Measurements from ENCODE around the gene SH3RF3.

The SH3RF3 gene

DNA sequence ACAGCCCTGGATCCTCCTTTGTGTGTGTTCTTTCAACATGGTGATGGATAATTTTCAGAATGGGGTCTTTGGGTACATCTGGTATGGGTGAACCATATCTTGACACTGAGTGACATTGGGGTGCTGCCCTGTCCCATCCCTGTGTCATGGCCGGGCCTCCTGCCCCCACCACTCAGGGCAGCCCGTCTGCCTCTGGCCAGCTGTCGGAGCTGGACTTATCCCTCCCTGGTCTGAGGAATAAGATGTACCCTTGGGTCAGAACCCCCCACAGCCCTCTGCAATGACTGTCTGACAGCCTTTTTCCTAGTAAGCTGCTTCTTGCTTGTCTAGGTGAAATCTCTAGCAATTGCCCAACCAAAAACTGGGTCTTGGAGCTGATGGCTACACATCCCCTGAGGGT, 142.9 kb downstream of the SH3RF3 start:
- no peak for TF ChIP-seq CTCF (IDR thresholded peaks at IDR 0.05; ENCODE audit: low read depth, low read length)
- DNase-seq (ENCODE audit: extremely low read depth, low read depth), result no peak

- no peak for DNase-seq (ENCODE audit: extremely low read depth, low read depth)
- TF ChIP-seq CTCF (IDR thresholded peaks at IDR 0.05; ENCODE audit: low read depth, low read length), result no peak
Observed at GRCh38 chr2:109272461-109272860, 143.5 kb downstream of the SH3RF3 start.

- no peak for DNase-seq (ENCODE audit: extremely low read depth, low read depth)
- TF ChIP-seq CTCF (IDR thresholded peaks at IDR 0.05; ENCODE audit: low read depth, low read length), result no peak
Observed at GRCh38 chr2:109275120-109276012, 146.4 kb downstream of the SH3RF3 start.

DNA sequence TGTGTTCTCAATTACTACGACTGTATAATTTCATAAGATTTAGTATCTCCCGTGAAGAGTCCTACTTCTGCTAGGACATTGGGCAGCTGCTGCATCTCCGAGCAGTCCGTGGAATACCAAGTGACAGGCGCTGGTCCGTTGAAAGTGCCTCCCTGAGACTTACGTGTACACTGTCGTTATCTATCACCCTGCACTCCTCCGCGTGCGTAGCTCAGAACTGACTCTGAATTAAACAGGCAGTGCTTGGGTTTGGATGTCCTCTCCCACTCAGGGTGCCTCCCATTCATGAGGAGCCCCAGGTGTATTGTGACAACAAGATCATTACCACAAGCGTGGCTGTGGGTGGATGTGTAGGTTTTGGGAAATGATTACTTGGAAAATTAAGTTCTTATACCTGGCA, 148.4 kb downstream of the SH3RF3 start:
- no peak for DNase-seq (ENCODE audit: extremely low read depth, low read depth)

GRCh38 chr2:109279243-109279860, 150.3 kb downstream of the SH3RF3 start:
- no peak for TF ChIP-seq CTCF (IDR thresholded peaks at IDR 0.05; ENCODE audit: low read depth, low read length)
- DNase-seq (ENCODE audit: extremely low read depth, low read depth), result no peak

More for the DNA sequence above, 148.4 kb downstream of the SH3RF3 start:
- TF ChIP-seq CTCF (IDR thresholded peaks at IDR 0.05; ENCODE audit: low read depth, low read length), result no peak

DNA sequence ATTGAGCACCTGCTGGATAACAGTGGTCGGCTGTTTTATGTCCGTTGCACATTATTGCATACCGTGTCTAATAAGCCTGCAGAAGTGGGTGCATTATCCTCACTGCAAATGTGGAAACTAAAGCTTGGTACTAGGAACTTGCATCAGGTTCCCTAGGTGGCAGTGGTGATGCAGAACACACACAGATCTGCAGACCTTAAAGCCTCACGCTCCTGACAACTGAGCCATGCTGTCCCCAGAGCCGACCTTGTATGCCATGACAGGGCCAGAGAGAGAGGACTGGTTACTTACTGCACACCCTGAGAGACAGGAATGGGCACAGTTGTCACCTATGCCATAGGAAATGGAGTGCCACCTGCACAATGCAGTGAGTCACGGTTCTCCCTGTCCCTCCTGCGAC, 151.8 kb downstream of the SH3RF3 start:
- DNase-seq (ENCODE audit: extremely low read depth, low read depth), result no peak
- no peak for TF ChIP-seq CTCF (IDR thresholded peaks at IDR 0.05; ENCODE audit: low read depth, low read length)

DNA sequence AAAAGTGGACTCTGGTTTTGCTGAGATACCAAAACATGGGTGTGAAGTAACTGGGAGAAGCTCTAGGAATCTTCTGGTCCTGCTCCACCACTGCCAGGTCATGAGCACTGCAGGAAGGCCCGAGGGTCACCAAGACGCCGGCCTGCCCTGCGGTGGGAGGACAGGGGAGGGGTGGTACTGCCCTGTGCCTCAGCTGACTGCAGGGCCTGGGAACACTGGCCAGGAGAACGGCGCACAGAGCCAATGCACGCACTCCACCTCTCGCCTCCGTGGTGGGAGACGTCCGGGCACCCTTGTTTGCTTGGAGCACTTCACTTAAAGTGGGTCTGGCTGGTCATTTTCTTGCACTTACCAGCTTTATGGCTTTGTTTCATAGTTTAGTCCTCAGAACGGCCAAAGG, 153.4 kb downstream of the SH3RF3 start:
- no peak for DNase-seq (ENCODE audit: extremely low read depth, low read depth)
- no peak for TF ChIP-seq CTCF (IDR thresholded peaks at IDR 0.05; ENCODE audit: low read depth, low read length)

All from AG09319 (cell line).